IMR-90 (cell line): Measurements from ENCODE around the gene SMARCA4. TPM values are rescaled to one million over a fixed set of nuclear protein-coding genes. Genes with fewer than 3 reads are reported as not detected.
A peak's percentile ranks its signal among the peaks of the same experiment; 100 is the strongest.
"Not testable (repeated sequence)": the region's sequence is repeated elsewhere in the genome, so short reads cannot be mapped to it uniquely, and the experiment has no call there.

Experiments
- ATAC-seq: fragments of 200-7000 bp; cut with Tn5 transposase; 2 replicates; pipeline ENCODE4 v1.9.1; 2020; ENCODE audit warnings: low read depth, mild to moderate bottlenecking, moderate library complexity
- BruUV-seq: library from RNA; stranded (reverse); fragments of 400-500 nt; replicated peaks from 2 replicates; lab custom pipeline; 2021; lab: Mats Ljungman, UMichigan
- CTCF ChIA-PET: fragments of 300-600 bp; formaldehyde crosslinking; extraction: SDS; loops from one replicate; lab custom pipeline; 2021; ENCODE audit warnings: antibody characterized with exemption; lab: Yijun Ruan, JAX
- POLR2A ChIA-PET: fragments of 300-600 bp; sonication (Branson Sonifier 250); formaldehyde crosslinking; loops from one replicate; lab custom pipeline; 2022; ENCODE audit warnings: antibody characterized with exemption; ENCODE audit not compliant: unreplicated experiment; lab: Charles Lee
- DNase-seq: peaks from one replicate; pipeline ENCODE4 v3.0.0; 2013
- H2AFZ ChIP-seq: replicated peaks from 2 replicates; pipeline ENCODE3; 2013; ENCODE audit warnings: low read length, mild to moderate bottlenecking; ENCODE audit not compliant: poor library complexity
- H2AK5ac ChIP-seq: 2 replicates; pipeline ENCODE4 v1.6.1; 2013; ENCODE audit warnings: low read depth, low read length, inconsistent platforms
- H2AK9ac ChIP-seq: replicated peaks from 2 replicates; pipeline ENCODE3; 2013; ENCODE audit warnings: mild to moderate bottlenecking, low read depth, low read length, moderate library complexity; ENCODE audit not compliant: poor library complexity
- H2BK120ac ChIP-seq: 2 replicates; pipeline ENCODE4 v1.6.1; 2013; ENCODE audit warnings: low read depth, low read length, inconsistent platforms
- H2BK15ac ChIP-seq: 3 replicates; pipeline ENCODE4 v1.6.1; 2013; ENCODE audit warnings: low read depth, low read length, inconsistent platforms
- H2BK20ac ChIP-seq: 2 replicates; pipeline ENCODE4 v1.6.1; 2013; ENCODE audit warnings: low read depth, mild to moderate bottlenecking, inconsistent platforms, low read length, moderate library complexity
- H2BK5ac ChIP-seq: 2 replicates; pipeline ENCODE4 v1.6.1; 2013; ENCODE audit warnings: mild to moderate bottlenecking, low read depth, low read length, inconsistent platforms; ENCODE audit not compliant: poor library complexity, severe bottlenecking
- H3K14ac ChIP-seq: replicated peaks from 2 replicates; pipeline ENCODE4 v1.6.1; 2013; ENCODE audit warnings: low read depth, low read length, inconsistent platforms
- H3K18ac ChIP-seq: 2 replicates; pipeline ENCODE4 v1.6.1; 2013; ENCODE audit warnings: low read depth, low read length, control low read depth
- H3K23ac ChIP-seq: 2 replicates; pipeline ENCODE4 v1.6.1; 2013; ENCODE audit warnings: low read depth, low read length, inconsistent platforms
- H3K27ac ChIP-seq: 2 replicates; pipeline ENCODE4 v1.5.1; 2013; ENCODE audit warnings: mild to moderate bottlenecking, control low read depth, low read length; ENCODE audit not compliant: insufficient read depth
- H3K27me3 ChIP-seq: 2 replicates; pipeline ENCODE4 v1.6.1; 2013; ENCODE audit warnings: low read length; ENCODE audit not compliant: control insufficient read depth, insufficient read depth
- H3K36me3 ChIP-seq: 2 replicates; pipeline ENCODE4 v1.6.1; 2013; ENCODE audit warnings: low read length, mixed read lengths; ENCODE audit not compliant: control insufficient read depth, insufficient read depth
- H3K4ac ChIP-seq: 2 replicates; pipeline ENCODE4 v1.6.1; 2013; ENCODE audit warnings: low read depth, low read length, inconsistent platforms
- H3K4me1 ChIP-seq: 2 replicates; pipeline ENCODE4 v1.6.1; 2013; ENCODE audit warnings: low read length, mixed read lengths; ENCODE audit not compliant: control insufficient read depth, insufficient read depth
- H3K4me2 ChIP-seq: 2 replicates; pipeline ENCODE4 v1.6.1; 2013; ENCODE audit warnings: low read depth, mild to moderate bottlenecking, control low read depth, low read length, moderate library complexity
- H3K4me3 ChIP-seq: 2 replicates; pipeline ENCODE4 v1.5.1; 2013; ENCODE audit warnings: low read depth, mild to moderate bottlenecking, control low read depth, low read length, moderate library complexity; ENCODE audit not compliant: insufficient read depth
- H3K56ac ChIP-seq: 2 replicates; pipeline ENCODE4 v1.6.1; 2013; ENCODE audit warnings: low read length, inconsistent platforms; ENCODE audit not compliant: insufficient read depth; ENCODE audit errors: extremely low read depth
- H3K79me1 ChIP-seq, 2 experiments: 2 replicates each; pipeline ENCODE4 v1.6.1; 2013; ENCODE audit warnings: low read length in 2 of 2, inconsistent platforms in 1 of 2, low read depth in 1 of 2
- H3K9ac ChIP-seq: 2 replicates; pipeline ENCODE4 v1.6.1; 2013; ENCODE audit warnings: low read depth, low read length, control low read depth
- H3K9me1 ChIP-seq: 2 replicates; pipeline ENCODE4 v1.6.1; 2013; ENCODE audit warnings: low read length, inconsistent platforms; ENCODE audit not compliant: insufficient read depth
- H3K9me3 ChIP-seq: 2 replicates; pipeline ENCODE4 v1.6.1; 2013; ENCODE audit warnings: low read length; ENCODE audit not compliant: control insufficient read depth, insufficient read depth
- H4K20me1 ChIP-seq: 2 replicates; pipeline ENCODE4 v1.6.1; 2013; ENCODE audit warnings: low read length, inconsistent platforms; ENCODE audit not compliant: insufficient read depth
- H4K5ac ChIP-seq: 2 replicates; pipeline ENCODE4 v1.6.1; 2013; ENCODE audit warnings: mild to moderate bottlenecking, low read depth, low read length, control low read depth
- H4K8ac ChIP-seq, 2 experiments: 2 replicates each; pipeline ENCODE4 v1.6.1; 2013; ENCODE audit warnings: low read depth in 2 of 2, low read length in 2 of 2, control low read depth in 1 of 2, inconsistent platforms in 1 of 2
- H4K91ac ChIP-seq: 2 replicates; pipeline ENCODE4 v1.6.1; 2013; ENCODE audit warnings: low read depth, low read length, inconsistent platforms; ENCODE audit not compliant: insufficient read depth
- BHLHE40 ChIP-seq: fragments of 150-350 bp; IDR thresholded peaks from 2 replicates; pipeline ENCODE4 v1.6.1; 2016; ENCODE audit warnings: mild to moderate bottlenecking, low read depth, low read length
- CEBPB ChIP-seq: IDR thresholded peaks from 2 replicates; pipeline ENCODE4 v1.6.1; 2012; ENCODE audit warnings: low read depth, low read length, improper control_type of control experiment
- FOS ChIP-seq: fragments of 150-350 bp; IDR thresholded peaks from 2 replicates; pipeline ENCODE4 v1.6.1; 2016; ENCODE audit warnings: low read depth, low read length
- MAZ ChIP-seq: IDR thresholded peaks from 2 replicates; pipeline ENCODE4 v1.6.1; 2012; ENCODE audit warnings: low read depth, mild to moderate bottlenecking, low read length, improper control_type of control experiment, moderate library complexity, borderline replicate concordance
- POLR2A ChIP-seq: IDR thresholded peaks from 2 replicates; pipeline ENCODE4 v1.6.1; 2012; ENCODE audit warnings: mild to moderate bottlenecking, low read depth, low read length
- SMC3 ChIP-seq: fragments of 150-350 bp; IDR thresholded peaks from 2 replicates; pipeline ENCODE4 v1.6.1; 2016; ENCODE audit warnings: low read depth, mild to moderate bottlenecking, antibody characterized with exemption, low read length, moderate library complexity
- WGBS, 2 experiments: methylation state at CpG; one replicate each; pipeline versions ENCODE4 v1.1.5 to v1.1.7; 2013; ENCODE audit warnings: missing lambda C conversion rate in 2 of 2; ENCODE audit not compliant: insufficient read length in 1 of 2; ENCODE audit errors: extremely low coverage in 2 of 2; 5-methylcytosine and 5-hydroxymethylcytosine counted together
- dilution Hi-C: fragments of 300-500 bp; cut with HindIII; formaldehyde crosslinking; loops from one replicate; pipeline ENCODE4 v1.14.3; 2018; ENCODE audit warnings: low sequenced_read_pairs; ENCODE audit not compliant: unreplicated experiment
- in situ Hi-C: fragments of 300-500 bp; cut with MboI; formaldehyde crosslinking; loops from 3 replicates; pipeline ENCODE4 v1.14.3; 2019; ENCODE audit warnings: low sequenced_read_pairs, inconsistent platforms, mixed read lengths
- intact Hi-C: fragments of 100-400 bp; cut with micrococcal nuclease; formaldehyde crosslinking; loops from 2 replicates; pipeline ENCODE4 v1.10.0; 2022
- polyA plus RNA-seq, 3 experiments: library from polyadenylated mRNA; depleted of rRNA; stranded (reverse); fragments of >200 nt; gene quantifications; 2 replicates each; pipeline ENCODE4 v1.2.3, GENCODE V29; 2012; ENCODE audit warnings: low replicate concordance in 1 of 3
- total RNA-seq: library from RNA; depleted of rRNA; stranded (reverse); fragments of >200 nt; gene quantifications from 2 replicates; pipeline ENCODE4 v1.2.3, GENCODE V29; 2012

Gene SMARCA4
- total and polyA plus RNA-seq, 2 of the 4 experiments (the other 2 are of a cell fraction): 41.4 to 85.6 TPM

DNA sequence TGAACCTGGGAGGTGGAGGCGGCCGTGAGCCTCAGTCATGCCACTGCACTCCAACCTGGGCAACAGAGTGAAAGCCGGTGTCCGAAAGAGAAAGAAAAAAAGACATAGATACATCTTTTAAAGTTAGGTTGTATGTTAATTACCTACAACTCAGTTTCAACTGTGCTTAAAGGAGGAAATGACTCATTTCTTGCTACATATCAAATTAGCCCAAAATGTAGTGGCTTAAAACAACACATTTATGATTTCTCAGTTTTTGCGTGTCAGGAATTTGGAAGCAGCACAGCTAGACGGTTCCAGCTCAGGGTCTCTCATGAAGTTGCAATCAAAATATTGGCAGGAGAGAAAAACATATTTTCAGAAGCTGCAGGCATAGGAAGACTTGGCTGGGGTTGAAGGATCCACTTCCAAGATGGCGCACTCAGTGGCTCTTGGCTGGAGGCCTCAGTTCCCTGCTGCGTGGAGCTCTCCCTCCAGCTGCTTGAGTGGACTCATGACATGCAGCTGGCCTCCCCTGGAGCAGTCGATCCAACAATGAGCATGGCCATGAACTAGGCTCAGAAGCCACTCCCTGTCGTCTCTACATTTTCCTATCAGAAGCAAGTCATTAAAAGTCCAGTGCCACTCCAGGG is 135.5 kb downstream of the SMARCA4 start:
- no peaks in the 10 kb centered on the region for H3K27me3 ChIP-seq
- BruUV-seq: no TSS peak
- H2BK20ac ChIP-seq: peak overlapping the region; percentile 68; the same call in 1 of the 2 replicates
- peak overlapping the region; percentile 78 for H3K27ac ChIP-seq
- no peaks in the 10 kb centered on the region for H3K9me3 ChIP-seq
- peak overlapping the region; percentile 77 for H3K14ac ChIP-seq
- WGBS, 2 experiments: 31% methylated on average over 3 of the region's 10 CpGs; no CpG with 5 or more reads in 1 of the 2 experiments
- intact Hi-C loops: no loop called here
- H3K56ac ChIP-seq: no peak overlapping the region
- peak overlapping the region; percentile 79; the same call in 1 of the 2 replicates for H3K23ac ChIP-seq
- peak overlapping the region; percentile 74 for H2AK5ac ChIP-seq
- H3K4ac ChIP-seq: peak overlapping the region; percentile 87
- peak; percentile 47 for DNase-seq
- POLR2A ChIA-PET: no interaction called here
- TF ChIP-seq POLR2A: no peak
- peak; percentile 67 for TF ChIP-seq CEBPB
- no peak for TF ChIP-seq MAZ
- TF ChIP-seq BHLHE40: no peak
- no peak for TF ChIP-seq SMC3
- TF ChIP-seq FOS: peak; percentile 19; the same call in 1 of the 2 replicates
- no peak overlapping the region for H3K9ac ChIP-seq
- CTCF ChIA-PET: no interaction called here
- H2BK5ac ChIP-seq: peak overlapping the region; percentile 81
- peaks cover 74% of the 10 kb centered on the region for H4K20me1 ChIP-seq
- peaks cover 19% of the 10 kb centered on the region for H3K36me3 ChIP-seq
- dilution Hi-C loops: no loop called here
- H4K5ac ChIP-seq: peak overlapping the region; percentile 57; the same call in 1 of the 2 replicates
- H2AK9ac ChIP-seq: peak overlapping the region; percentile 66
- in situ Hi-C loops: no loop called here
- H2BK15ac ChIP-seq: peak overlapping the region; percentile 57; the same call in 1 of the 3 replicates
- H3K4me2 ChIP-seq: 0 out of 2 replicates have a peak overlapping the region, but pooled peaks have one; percentile 8
- peak overlapping the region; percentile 5; the same call in 1 of the 2 replicates for H3K18ac ChIP-seq
- H3K4me1 ChIP-seq: peaks cover 11% of the 10 kb centered on the region
- peaks cover 21% of the 10 kb centered on the region for H3K9me1 ChIP-seq
- peak; percentile 5; the same call in 1 of the 2 replicates for ATAC-seq
- peak overlapping the region; percentile 5 to 63; a peak in 2 of 4 replicates for H4K8ac ChIP-seq
- peak overlapping the region; percentile 75 for H2AFZ ChIP-seq
- peak overlapping the region; percentile 85 for H2BK120ac ChIP-seq
- peak overlapping the region; percentile 73 for H4K91ac ChIP-seq
- no peak overlapping the region for H3K4me3 ChIP-seq
- peaks cover 26 to 92% of the 10 kb centered on the region in 2 experiments for H3K79me1 ChIP-seq

DNA sequence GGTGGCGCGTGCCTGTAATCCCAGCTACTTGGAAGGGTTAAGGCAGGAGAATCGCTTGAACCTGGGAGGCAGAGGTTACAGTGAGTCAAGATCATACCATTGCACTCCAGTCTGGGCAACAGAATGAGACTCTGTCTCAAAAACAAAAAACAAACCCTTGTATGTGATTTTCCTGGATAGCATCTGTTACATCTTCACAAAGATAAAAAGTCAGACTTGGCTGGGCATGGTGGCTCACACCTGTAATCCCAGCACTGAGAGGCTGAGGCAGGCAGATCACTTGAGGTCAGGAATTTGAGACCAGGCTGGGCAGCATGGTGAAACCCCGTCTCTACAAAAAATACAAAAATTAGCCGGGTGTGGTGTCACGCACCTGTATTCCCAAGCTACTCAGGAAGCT is 136.5 kb downstream of the SMARCA4 start:
- H3K4me2 ChIP-seq, H3K56ac ChIP-seq, BruUV-seq, intact Hi-C loops, ATAC-seq, H3K23ac ChIP-seq, CTCF ChIA-PET, H3K27ac ChIP-seq, H2BK15ac ChIP-seq, H2AK9ac ChIP-seq, H2BK20ac ChIP-seq, H2BK5ac ChIP-seq, H4K5ac ChIP-seq, H3K9me3 ChIP-seq, DNase-seq, H3K27me3 ChIP-seq, POLR2A ChIA-PET, dilution Hi-C loops, in situ Hi-C loops, H3K14ac ChIP-seq, H2BK120ac ChIP-seq, H2AFZ ChIP-seq, H3K9ac ChIP-seq, H3K4me3 ChIP-seq, H3K18ac ChIP-seq, H3K4ac ChIP-seq: not testable (repeated sequence)
- peak overlapping the region; percentile 78 for H2AK5ac ChIP-seq
- peaks cover 11% of the 10 kb centered on the region for H3K4me1 ChIP-seq
- no CpG with 5 or more reads among the region's 6 CpGs for WGBS, 2 experiments
- H3K79me1 ChIP-seq: peaks cover 26 to 81% of the 10 kb centered on the region in 2 experiments
- 0 out of 4 replicates have a peak overlapping the region, but pooled peaks of 1 of the 2 experiments have one; percentile 33 for H4K8ac ChIP-seq
- H3K9me1 ChIP-seq: peaks cover 21% of the 10 kb centered on the region
- peaks cover 64% of the 10 kb centered on the region for H4K20me1 ChIP-seq
- H3K36me3 ChIP-seq: peaks cover 21% of the 10 kb centered on the region
- 0 out of 2 replicates have a peak overlapping the region, but pooled peaks have one; percentile 15 for H4K91ac ChIP-seq
